Ureter (tissue), 1 donor: ENCODE measurements around the gene CAMKMT. TPM values are rescaled to one million over a fixed set of nuclear protein-coding genes. Genes with fewer than 3 reads are reported as not detected.

ENCODE experiments used
- DNase-seq: peaks from one replicate; pipeline ENCODE4 v3.0.0-alpha.2; 2020; ENCODE audit warnings: low spot score
- total RNA-seq: library from RNA; stranded (reverse); gene quantifications from one replicate; pipeline ENCODE4 v1.2.4, GENCODE V29; 2023
- donor health status: DM: yes; HTN: yes; CAD: no.

The CAMKMT gene
- total RNA-seq, 1 donor from 2014 or later = 23.6 TPM

DNA sequence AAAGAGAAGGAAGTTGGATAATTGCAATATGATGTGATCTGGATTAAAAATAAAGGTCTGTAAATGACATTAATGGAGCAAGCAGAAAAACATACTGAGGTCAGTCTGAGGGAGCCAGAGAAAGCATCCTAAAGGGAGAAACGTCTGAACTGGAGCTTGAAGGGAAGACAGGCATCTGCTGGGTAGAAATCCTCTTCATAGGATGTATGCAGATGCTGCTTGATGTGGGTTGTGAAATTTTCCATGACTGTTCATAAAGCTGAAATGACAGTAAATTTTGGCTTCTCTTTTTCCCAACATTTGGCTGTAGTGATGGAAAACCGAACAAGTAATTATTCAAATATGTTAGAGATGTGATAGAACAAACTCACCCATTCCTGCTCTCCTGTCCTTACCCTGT, 287.6 kb downstream of the CAMKMT start:
- no peak for DNase-seq

- DNase-seq = no peak
These were observed 289.0 kb downstream of the CAMKMT start for GRCh38 chr2:44650796-44651195.

GRCh38 chr2:44651974-44652373, 290.2 kb downstream of the CAMKMT start:
- DNase-seq = no peak

- DNase-seq = no peak
These were observed 291.0 kb downstream of the CAMKMT start for GRCh38 chr2:44652701-44653100.

GRCh38 chr2:44655401-44655864, 293.7 kb downstream of the CAMKMT start:
- DNase-seq = no peak

DNA sequence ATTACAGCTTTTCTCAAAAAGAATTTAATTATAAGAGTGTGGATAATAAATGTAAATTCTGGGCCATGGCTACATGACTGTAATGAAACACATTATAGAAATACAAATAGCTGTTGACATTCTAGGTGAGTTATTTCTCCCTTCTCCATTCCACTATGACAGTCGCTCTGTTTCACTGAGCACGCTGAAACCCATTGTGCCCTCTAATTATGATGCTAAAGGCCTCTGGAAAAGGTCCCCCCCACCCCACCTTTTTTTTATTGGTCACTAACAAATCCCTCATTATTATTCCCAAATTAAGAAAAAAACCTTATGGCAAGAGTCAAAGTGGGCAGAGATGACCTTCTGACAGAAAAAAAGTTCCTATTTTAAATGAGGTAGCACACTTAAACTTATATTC, 294.7 kb downstream of the CAMKMT start:
- no peak for DNase-seq

DNA sequence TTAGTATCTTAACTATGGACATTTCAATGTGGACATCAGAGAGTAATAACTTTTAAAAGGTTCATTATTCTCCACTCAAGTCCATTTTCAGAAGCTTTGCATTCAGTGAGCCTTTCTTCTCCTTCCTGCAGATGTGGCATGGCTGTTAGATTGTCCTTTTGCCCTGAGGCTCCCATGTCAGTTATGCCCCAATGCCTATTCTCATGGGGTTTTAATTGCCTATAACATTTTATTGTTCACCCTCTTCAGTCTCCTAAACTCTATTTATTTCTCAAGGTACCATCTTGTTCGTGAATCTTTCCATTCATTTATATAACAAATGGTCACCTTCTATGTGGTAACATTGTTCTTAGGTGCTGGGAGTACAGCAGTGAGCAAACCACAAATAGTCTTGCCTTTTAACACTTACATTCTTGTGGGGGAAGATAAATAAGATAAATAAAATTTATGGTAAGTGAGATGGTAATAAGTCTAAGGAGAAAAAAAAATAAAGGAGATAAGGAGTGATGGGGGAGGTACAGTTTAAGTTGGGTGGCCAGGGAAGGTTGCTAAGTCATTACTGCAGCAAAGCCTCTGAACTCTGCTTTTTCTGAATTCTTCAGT, 301.8 kb downstream of the CAMKMT start:
- DNase-seq = no peak

DNA sequence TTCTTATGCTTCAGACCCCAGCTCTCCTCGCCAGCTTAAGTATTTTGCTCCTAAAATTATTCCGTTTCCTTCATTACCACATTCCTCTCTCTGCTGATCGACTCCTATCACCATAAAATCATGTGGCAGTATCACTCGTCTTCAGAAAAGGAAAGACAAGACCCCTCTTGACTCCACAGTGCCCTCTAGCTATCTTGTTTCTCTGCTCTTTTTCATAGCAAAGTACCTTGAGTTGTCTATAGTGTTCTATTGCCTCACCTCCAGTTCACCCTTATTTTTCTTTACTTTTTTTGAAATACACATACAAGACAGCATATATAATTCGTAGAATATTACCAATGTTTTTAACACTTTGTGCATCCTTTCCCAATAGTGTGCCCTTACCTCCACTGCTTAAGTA, 306.6 kb downstream of the CAMKMT start:
- no peak for DNase-seq

DNA sequence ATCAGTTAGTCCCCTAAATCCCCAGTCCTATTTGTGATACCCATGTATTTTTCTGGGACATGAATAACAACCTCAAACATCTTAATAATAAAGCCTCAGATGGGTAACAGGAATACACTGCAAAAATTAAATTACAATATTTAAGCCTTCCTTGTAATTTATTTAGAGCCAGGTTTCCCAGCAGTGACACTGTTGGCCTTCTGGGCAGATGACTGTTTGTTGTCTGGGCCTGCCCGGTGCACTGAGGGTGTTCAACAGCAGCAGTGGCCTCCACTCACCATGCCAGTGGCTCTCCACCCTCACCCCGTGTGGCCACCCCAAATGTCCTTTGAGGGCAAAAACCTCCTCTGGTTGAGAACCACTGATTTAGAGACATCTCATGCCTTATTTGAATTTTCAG, 309.5 kb downstream of the CAMKMT start:
- DNase-seq = no peak

GRCh38 chr2:44671916-44672315, 310.2 kb downstream of the CAMKMT start:
- DNase-seq = no peak

DNA sequence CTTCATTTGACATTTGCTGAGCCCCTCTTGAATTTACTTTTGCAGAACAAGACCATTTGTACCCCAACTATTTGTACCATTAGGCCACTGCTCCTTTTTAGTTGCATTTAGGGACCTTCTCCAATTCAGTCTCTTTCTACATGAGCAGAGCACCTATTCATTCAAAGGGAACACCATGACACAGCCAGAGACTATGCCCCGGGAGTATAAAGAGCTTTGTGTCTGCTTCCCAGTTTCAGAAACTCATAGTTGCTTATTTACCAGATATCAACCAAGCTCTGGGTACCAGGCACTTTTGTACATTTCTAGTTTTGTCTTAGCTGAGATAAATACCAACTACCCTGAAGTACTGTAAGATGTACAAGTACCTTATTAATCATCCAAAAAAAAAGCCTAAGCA, 310.7 kb downstream of the CAMKMT start:
- DNase-seq = no peak

DNA sequence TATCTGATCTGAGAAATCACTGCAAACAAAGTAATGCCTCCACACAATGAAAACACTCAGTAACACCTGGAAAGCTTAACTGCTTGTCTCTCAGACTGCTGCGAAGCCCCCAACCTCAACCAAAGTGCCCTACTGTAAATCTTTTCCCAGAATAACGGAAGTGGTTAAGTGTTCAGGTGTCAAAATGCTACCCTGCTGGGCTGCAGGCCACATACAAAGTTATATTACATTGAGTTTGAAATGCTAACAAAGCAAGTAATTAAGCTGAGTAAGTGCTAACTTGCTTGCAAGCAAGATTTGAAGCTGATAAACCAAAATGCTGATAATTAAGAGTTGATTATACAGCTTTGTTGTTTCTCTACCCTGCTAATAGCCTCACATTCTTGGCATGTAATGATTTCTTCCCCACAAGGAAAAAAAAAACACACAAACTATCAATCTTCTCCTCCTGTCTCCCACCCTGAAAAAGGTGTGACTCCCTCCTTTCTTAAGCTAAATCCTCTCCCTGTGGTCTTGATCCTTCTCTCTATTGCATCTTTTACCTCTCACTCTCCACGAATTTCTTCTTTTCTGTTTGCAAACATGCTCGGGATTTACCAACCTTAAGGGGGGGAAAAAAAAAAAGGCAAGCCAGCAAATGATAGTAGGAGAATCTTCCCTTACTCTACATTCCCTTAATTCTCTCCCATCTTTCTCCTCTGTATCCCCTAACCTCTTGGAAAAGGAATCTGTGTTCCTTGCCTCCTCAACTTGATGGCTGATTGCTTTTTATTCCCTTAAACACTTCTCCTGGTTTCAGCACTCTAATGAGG, 312.9 kb downstream of the CAMKMT start:
- no peak for DNase-seq

DNA sequence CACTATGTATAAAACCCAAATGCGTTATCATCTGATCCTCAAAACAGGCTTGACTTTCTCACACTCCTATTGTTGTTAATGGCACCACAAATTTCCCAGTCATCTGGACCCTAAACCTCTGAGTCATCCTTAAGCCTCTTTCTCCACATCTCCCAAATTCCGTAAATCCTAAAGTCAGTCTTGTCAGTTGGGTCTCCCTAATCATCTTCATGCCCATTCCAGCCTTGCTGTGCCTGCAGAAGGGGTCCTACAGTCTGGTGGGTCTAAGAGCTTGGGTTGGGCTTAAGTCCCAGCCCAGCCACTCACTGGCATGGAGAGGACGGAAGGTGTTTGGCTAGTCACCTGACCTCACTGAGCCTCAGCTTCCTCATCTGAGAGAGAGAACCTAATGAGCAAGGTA, 314.6 kb downstream of the CAMKMT start:
- DNase-seq = no peak

DNA sequence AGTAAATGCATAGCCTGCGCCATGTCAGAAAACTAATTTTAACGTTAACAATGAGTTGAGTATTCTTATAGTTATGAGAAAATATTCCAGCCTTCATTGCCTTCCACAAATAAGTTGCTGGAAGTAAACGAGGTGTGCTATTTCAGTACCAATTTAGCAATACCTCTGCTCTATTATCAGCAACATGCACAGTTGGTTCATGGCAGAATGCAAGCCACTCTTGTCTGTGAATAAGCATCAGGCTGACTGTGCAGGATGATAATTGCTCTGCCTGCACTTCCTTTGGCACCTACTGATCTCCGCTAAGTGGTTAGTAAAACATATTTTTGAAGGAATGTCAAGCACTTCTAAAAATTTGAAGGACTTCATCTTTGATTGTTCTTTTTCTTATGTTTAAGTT, 317.8 kb downstream of the CAMKMT start:
- DNase-seq = no peak

GRCh38 chr2:44679990-44680389, 318.2 kb downstream of the CAMKMT start:
- no peak for DNase-seq

DNA sequence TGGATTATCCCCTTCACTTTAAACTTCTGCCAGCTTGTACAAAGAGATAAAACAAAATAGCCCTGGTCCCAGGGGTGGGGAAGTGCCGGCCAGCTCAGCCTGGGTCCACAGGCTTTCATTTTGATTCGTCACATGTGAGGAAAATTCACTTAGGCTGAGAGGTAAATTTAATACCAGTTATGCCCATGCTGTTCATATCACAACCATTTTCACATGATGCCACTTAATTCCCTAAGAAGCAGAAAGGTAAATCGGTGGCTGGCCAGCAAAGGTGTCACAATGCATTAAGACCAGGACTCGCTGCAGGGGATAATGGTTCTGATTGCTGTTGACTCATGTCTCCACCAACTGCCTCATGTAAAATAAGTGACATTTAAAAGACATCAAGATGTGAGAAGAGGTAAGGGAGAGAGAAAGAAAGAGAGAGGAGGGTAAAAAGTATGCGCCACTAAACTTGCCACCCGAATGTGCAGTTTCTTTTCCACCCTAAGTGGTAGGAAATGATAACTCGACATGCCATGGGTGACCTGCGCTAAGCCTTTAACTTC, 318.8 kb downstream of the CAMKMT start:
- DNase-seq = no peak

DNA sequence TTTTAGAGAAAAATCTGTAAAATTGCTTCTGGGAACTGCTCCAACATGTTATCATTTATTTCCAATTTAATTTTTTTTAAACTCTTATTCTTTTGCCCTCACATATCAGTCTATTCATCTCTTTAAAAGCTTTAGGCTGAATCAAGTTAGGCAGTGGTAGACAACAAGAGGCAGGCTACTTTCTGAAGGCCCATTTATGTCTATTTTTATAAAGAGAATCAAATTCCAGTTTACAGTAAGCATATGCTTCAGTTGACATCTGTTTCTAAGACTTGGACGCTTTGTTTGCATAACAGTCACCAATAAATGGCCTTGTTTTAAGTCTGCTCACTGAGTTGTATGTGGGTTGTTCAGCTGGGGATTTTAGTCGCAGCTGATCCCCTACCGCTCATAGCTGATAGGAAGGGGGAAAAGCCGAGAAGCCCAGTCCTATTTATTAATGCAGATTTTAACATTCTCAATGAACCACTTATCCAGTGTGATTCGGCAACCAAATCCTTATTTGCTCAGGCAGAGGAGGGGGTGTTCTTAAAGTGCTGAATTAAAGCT, 319.3 kb downstream of the CAMKMT start:
- no peak for DNase-seq

GRCh38 chr2:44682459-44682858, 320.7 kb downstream of the CAMKMT start:
- DNase-seq = no peak

GRCh38 chr2:44684559-44684958, 322.8 kb downstream of the CAMKMT start:
- DNase-seq = no peak

GRCh38 chr2:44686561-44686960, 324.8 kb downstream of the CAMKMT start:
- DNase-seq = no peak

DNA sequence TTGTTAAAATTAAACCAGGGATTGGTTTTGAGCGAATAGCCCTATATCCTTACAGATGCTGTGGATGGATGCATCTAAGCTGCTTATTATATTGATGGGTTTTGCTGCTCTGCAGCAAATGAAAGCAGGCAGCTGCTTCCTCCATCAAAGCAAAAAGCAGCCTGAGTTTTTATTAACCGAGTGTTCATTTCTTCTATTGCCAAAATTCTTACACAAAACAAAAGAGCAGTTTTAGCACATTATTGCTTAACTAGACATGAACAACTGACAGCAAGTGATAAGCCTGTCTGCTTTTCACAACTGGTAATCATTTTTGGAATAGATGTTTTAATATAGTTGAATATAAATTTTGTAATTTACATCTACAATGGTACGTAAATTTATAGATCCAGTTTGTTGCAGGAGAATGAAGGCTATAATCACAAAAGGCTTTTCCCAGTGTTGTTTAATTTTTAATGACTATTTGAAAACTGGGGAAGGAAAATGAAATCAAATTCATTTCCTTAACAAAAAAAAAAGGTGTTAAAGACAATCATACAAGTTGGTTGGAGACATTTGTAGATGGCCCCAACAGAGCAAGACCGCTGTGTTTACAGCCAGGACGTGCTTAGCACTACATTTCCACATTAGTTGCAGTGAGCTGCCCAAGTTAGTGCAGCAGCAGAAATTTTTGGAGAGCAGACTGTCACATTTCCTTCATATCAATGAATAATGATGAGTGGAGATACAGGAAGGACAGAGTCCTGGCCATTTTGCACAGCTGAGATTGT, 326.1 kb downstream of the CAMKMT start:
- DNase-seq = no peak

DNA sequence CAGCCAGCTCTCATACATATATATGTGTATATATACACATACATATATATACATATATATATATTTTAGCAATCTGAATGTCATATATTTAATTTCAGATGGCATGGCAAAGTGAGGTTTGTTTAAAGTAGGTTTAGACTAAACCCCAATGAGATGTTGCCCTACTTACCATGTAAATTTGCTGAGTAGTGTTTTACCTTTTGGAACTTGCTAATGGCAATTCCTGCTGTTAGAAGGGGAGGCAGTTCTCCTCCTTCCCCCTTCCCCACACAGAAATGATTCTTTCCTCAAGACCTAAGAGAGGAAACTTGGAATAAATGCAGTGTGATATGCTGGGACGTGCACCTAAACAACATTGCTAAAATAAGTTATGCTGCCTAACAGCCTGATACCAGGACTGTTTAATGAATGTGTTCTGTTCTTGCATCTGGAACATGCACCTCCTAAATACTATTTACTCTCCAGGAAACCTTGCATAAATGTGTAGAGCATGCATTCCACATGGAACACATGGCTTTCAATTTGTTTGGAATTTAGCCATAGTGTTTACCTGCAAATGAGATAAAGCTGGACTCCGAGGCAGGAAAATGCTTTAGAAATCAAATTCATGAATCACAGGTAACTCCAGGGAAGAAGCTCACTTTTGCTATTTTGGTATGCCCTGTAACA, 326.8 kb downstream of the CAMKMT start:
- no peak for DNase-seq
